GM23248 (cell line): ENCODE measurements around the gene DERA.

Experiments
- EZH2 ChIP-seq: fragments of 200-600 bp; sonication (generic); IDR thresholded peaks from 2 replicates; pipeline ENCODE4 v1.6.1; 2018; ENCODE audit warnings: antibody characterized with exemption, mild to moderate bottlenecking; ENCODE audit not compliant: insufficient read depth, poor library complexity, severe bottlenecking
- EZH2phosphoT487 ChIP-seq: fragments of 200-600 bp; sonication (generic); IDR thresholded peaks from 2 replicates; pipeline ENCODE4 v1.6.1; 2018; ENCODE audit warnings: antibody characterized with exemption, moderate library complexity, mild to moderate bottlenecking, low read depth; ENCODE audit not compliant: insufficient read depth

GRCh38 chr12:15936751-15937150 lies 25.6 kb downstream of the DERA start:
- TF ChIP-seq EZH2 (no peak), EZH2phosphoT487 (no peak)
